ENCODE results near the gene MSRB2. TPM values are rescaled to one million over a fixed set of nuclear protein-coding genes. Genes with fewer than 3 reads are reported as not detected.
"Not testable (repeated sequence)": the region's sequence is repeated elsewhere in the genome, so short reads cannot be mapped to it uniquely, and the experiment has no call there.

Gene MSRB2
- total RNA-seq, 1 donor from 2014 or later, result 13.5 TPM

DNA sequence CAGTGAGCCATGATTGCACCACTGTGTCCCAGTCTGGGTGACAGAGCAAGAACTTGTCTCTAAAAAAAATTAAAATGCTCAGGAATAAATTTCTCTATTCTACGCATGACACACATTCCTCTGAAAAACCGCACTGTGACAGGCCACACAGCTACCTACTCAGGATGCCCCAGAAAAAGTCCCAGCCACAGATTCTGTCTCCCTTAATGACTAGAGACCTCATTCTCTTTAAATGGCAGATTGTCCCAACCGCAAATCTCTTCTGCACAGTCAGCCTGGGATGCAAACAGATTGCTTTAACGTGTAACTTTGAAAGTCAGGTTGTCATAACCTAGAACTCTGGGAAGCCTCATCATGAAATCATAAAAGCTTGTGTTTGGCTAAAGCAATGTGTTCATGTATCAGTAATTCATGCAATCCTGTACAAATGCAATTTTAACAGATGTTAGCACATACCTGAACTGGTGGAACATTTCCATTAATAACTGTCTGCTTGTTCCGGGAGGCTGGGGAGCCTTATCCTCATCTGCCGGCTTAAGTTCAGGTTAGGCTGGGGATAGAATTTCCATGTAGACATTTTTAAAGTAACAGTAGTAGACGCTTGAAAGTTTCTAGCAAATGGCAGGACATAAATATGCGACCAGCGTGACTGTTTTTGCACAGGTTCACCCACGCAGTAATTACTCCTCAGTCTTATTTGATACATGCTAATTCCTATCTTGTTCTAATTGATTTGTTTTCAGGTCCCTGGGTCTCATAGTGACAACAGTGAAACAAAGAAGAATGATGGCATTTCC is 26.2 kb upstream of the MSRB2 start:
- intact Hi-C loops (cut with micrococcal nuclease), result loop anchor here (2.0 to 5.0 kb wide), 3 partner anchors 80 to 1572 kb away; no protein-coding TSS in a partner anchor

DNA sequence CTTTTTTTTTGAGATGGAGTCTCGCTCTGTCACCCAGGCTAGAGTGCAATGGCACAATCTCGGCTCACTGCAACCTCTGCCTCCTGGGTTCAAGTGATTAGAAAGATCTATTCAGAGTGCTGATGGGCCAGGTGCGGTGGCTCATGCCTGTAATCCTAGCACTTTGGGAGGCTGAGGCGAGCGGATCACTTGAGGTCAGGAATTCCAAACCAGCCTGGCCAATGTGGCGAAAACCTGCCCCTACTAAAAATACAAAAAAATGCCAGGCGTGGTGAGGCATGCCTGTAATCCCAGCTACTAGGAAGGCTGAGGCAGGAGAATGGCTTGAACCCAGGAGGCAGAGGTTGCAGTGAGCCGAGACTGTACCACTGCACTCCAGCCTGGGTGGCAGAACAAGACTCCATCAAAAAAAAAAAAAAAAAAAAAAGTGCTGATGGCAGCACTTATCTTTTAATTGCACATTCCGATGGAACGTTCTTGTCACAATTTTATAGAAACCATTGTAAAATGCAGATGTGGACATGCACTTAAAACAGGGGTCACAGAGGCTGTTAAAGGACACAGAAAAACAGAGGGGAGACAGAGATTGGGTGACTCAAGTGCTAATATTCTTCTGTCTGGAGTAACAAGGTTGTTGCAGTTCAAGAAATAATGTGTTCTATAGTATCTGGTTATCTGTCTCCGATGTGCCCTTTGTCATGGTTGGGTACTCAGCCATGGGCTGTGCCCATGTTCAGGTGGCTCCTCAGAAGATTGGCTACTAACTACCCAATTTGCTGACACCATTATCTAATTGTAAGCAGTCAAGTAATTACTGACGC is 25.1 kb upstream of the MSRB2 start:
- intact Hi-C loops (cut with micrococcal nuclease), result not testable (repeated sequence)

DNA sequence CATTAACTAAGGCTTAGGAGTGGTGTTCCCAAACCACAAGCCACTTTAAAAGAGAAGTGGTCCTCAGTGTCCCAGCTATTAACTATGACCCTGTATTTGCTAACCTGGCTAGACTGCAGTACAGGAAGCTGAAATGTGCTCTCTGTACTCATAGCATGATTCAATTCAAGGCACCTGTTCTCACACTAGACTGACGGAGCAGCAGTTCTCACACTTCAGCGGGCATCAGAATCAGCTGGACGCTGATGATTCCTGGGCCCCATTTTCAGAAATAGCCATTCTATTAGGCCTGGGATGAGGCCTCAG is 24.5 kb upstream of the MSRB2 start:
- intact Hi-C loops (cut with micrococcal nuclease), result no loop called here

DNA sequence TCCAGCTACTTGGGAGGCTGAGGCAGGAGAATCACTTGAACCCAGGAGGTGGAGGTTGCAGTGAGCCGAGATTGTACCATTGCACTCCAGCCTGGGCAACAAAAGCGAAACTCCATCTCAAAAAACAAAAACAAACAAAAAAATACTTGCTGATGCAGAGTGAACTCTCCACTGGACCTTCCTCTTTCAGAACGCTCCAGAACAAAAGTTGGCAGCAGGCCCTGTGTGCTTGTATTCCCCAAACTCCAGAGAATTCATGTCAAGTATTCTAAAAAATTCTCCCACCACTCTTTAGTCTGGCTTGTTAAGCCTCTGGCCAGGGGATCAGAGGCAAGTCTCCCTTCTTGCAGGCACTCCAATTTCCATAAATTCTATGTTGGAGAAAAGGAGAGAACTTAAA is 22.8 kb upstream of the MSRB2 start:
- intact Hi-C loops (cut with micrococcal nuclease), result not testable (repeated sequence)

DNA sequence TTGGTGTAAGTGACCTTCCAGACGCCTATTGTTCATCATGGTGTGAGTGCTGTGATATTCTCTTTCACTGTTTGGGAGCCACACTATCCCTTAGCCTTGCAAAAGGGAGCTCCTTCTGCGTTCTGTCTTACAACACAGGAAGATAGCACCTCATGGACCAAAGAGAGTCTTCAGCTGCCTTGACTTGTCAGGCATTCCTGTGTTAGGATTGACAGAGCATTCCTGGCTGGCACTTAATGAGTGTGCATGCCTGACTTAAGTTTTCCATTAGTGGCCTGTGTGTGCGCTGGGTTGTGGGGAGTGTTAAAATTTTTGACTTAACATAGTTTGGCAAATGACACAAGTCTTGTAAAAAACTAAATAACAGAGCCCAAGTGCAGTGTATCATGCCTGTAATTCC is 21.9 kb upstream of the MSRB2 start:
- intact Hi-C loops (cut with micrococcal nuclease), result no loop called here

DNA sequence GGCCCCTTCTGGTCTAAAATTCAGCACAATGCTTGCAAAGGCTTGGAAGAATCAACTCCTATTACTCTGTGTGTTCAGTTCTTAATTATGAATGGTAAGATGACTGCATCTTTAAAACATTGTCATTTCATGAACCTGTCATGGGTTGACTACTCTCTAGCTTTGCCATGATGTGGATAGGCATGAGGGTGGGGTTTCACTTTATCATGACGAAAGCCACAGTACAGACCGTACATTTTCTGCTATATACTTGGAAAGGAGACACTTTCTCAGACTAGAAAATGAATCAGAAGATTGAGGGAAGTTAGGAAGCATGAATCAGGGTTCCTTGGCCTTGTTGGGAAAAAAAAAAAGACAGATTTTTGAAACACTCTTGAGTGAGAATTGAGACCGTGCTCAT is 19.7 kb upstream of the MSRB2 start:
- intact Hi-C loops (cut with micrococcal nuclease), result no loop called here

DNA sequence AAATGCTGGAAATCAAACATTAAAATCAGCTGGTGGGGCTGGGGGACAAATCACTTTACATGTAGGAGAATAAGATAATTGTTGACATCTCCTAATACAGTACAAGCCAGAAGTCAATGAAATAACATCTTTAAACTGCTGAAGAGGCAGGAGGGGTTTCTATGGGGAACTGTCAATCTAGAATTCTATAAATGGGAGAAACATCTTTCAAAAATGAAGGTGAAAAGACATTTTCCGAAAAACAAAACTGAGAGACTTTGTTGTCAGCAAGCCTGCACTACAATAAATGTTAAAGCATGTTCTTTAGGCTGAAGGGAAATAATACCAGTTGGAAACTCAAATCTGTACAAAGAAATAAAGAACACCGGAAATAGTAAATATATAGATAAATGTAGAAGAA is 17.3 kb upstream of the MSRB2 start:
- intact Hi-C loops (cut with micrococcal nuclease), result no loop called here

DNA sequence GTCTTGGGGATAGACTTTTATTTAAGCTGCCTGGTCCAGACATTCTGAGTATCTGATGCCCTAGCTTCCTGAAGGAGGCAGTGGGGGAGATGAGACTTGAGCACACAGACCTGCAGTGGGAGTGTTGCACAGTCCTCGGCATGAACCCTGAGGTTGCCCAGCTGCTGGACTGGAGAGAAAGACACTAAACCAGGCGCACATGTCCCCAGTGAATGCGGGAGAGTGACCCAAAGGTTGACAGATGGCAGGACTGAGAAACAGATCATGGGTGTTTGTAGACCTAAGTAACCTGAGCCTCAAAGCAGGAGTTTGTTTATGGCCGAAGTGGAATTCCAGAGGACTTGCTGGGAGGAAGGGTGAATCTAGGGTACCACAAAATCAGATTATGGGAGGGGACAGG is 15.7 kb upstream of the MSRB2 start:
- intact Hi-C loops (cut with micrococcal nuclease), result no loop called here

DNA sequence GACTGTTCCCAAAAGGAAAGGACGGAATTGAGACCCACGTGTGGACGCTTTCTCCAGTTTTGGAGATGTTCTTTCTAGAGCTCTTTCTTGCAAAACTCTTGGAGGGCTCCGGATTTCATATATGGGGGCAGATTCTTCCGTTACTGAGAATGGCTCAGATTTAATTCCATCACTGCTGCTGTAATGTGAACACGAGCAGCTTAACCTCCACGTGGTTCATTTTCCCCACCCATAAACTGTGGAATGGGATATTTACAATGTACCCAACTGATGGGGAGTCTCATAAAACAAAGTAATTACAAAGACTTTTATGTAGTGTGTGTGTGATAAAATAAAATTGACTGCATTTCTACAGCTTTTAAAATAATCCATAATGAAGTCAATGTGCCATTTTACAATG is 15.1 kb upstream of the MSRB2 start:
- intact Hi-C loops (cut with micrococcal nuclease), result no loop called here

DNA sequence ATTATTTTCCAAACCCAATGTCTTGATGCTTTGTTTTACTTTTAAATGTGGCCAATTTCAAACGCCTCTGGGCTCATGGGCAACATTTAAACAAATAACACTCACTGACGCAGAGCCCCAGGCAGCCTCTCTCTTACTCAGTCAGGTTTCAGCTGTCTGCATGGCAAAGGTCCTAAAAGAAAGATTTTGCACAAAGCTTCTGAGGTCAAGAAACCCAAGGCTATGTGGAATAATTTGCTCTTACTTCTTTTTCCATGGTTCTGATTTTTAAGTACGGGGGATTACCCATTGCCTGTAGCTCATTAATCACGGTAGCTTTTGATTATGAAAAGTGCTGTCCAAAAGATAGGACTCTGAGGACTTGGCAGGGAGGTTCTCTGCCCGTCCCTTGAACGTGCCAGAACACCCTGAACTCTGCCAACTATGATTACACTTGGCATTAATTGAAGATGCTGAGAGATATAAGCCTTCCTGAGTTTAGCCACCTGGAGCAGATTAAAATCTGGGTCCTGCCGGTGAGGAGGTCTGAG is 14.1 kb upstream of the MSRB2 start:
- intact Hi-C loops (cut with micrococcal nuclease), result no loop called here

DNA sequence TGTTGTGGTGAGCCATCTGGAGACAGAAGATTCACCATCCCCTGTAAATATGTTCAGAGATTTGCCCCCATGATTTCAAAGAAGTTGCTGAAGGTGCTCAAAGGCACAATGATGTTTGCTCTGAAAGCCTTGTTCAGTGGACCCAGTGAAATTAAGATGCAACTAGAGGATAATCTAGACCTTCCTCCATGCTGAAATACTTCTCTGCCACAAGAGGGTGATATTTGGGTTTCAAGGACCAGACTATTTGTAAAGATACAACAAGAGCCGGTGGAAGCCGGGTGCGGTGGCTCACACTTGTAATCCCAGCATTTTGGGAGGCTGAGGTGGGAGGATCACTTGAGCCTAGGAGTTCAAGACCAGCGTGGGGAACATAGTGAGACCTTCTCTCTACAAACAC is 13.5 kb upstream of the MSRB2 start:
- intact Hi-C loops (cut with micrococcal nuclease), result loop anchor here (1.0 to 2.0 kb wide), 2 partner anchors 77 to 211 kb away; no protein-coding TSS in a partner anchor

DNA sequence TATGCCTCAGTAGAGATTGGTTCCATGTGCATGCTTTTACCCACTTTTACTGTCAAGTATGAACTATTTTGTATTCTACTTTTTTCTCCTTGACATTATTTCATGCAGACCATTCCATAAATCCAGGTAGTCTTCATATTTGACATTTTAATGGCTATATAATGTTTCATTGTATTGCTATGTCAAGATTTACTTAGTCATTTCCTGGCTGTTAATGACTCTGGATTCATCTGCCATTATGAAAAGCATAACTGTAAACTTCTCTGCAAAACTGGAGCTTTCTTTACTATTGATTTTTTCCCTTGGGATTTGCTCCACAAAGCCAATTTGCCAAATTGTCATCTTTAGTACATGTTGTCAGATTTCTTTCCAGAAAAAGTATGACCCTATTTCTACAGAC is 6.8 kb upstream of the MSRB2 start:
- intact Hi-C loops (cut with micrococcal nuclease), result no loop called here

DNA sequence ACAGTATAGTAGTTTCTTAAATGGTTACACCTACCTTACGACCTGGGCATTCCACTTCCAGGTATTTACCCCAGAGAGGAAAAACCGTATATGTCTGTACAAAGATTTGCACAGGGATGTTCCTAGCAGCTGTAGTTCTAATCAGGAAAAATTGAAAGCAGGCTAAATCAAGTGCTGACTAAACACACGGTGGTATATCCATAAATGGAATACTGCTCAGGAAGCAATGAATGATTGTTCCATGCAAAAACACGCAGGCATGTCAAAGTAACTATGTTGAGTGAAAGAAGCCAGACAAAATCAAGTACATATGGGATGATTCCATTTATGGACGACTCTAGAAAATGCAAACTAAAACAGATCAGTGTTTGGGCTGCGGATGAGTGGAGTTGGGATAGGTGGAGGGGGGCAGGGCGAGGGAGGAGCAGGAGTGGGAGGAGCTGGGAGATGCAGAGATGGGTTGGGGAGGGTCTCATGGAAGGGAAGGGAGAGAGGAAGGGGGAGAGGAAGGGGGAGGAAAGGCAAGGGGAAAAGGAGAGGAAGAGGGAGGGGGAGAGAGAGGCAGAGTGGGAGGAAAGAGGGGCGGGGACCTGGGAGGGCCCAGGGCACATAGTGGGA is 484 bp upstream of the MSRB2 start:
- intact Hi-C loops (cut with micrococcal nuclease), result loop anchor here (1.0 to 10.0 kb wide), 13 partner anchors 64 to 1922 kb away; partner anchors contain the start of genes DNAJC1, ENKUR, MLLT10 and OTUD1

DNA sequence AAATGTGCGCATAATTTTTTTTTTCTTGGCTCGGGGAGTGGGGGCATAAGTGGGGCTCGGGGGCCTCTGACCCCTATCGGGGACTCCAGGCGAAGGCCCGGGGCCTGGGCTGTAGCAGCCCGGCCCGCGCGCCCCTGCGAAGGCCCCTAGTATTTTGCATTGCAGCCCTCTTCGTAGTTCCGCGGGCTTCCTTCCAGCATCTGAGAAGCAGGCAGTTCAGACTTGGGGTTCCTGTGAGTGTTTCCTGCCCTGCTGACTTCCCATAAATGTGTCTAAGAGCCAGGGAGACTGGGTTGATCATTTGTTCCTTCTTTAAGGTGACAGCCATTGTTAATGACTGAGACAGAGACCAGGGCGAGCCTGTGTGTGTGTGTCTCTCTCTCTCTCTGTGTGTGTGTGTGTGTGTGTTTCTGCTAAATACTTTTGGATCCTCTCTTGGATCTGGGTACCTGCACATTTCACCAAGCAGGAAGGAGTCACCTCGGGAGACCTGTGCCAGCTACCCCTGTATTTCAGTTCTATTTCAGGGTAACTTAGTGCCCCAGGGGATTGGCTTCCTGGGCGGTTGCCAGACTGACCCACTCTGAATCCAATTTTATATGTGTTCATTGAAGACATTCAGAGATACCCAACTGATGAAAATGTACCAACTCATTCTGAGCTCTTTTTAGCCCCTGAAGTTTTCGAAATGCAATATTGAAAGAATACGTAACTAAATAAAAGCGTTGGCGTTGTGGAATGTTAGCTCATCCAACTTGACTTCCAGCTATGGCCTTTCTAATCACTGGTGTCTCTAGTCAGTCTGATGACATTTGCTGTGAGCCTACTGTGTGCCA is 805 bp downstream of the MSRB2 start:
- intact Hi-C loops (cut with micrococcal nuclease), result loop anchor here (1.0 to 10.0 kb wide), 14 partner anchors 63 to 1921 kb away; partner anchors contain the start of genes DNAJC1, ENKUR, MLLT10 and OTUD1

DNA sequence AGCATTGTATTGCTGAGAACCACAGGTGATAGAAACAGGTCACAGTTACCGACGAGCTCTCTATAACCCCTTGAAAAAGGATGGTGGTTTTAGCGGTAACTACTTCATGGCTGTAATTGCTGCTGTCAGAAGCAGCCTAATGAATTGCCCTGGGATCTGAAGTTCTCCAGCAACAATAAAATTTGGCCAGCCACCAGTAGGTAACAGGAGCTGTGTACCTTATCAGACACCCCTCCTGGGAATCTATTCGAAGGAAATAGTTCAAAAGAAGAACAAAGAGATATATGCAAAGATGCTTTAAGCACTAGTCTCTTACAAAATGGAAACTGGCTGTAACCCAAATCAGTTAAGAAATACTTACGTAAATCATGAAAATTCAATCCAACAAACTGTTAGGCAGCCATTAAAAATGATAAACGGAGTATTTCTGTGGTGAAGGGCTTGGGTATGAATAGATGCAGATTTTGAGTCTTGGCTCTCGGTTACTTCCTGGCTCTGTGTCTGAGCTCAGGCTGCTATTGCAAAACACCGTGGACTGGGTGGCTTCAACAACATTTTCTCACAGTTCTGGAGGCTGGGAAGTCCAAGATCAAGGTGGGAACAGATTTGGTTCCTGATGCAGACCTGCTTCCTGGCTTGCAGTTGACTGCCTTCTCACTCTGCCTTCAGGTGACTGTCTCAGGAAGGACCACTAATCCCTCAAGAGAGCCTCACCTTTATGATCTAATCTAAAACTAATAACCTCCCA is 1.6 kb downstream of the MSRB2 start:
- intact Hi-C loops (cut with micrococcal nuclease), result loop anchor here (2.0 to 10.0 kb wide), 10 partner anchors 385 to 1920 kb away; partner anchors contain the start of genes ENKUR, MLLT10, PIP4K2A and THNSL1

DNA sequence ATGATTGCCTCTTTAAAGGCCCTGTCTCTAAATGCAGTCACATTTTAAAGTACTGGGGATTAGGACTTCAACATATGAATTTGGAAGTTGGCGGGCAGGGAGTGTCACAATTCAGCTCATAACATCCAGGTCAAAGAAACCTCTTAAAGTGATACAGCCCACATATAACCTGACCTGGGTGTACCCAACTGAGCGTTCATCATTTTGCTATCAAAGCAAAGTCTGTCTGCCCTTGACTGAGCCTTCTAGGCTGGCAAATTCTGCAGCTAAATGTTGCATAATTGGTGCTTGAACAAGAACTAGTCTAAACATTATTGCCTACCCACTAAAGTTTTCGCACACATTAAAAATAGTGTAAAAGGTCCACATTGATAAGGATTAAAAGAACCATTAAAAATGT is 3.7 kb downstream of the MSRB2 start:
- intact Hi-C loops (cut with micrococcal nuclease), result loop anchor here (5.0 to 10.0 kb wide), 9 partner anchors 387 to 1918 kb away; partner anchors contain the start of genes ENKUR, MLLT10, PIP4K2A and THNSL1

DNA sequence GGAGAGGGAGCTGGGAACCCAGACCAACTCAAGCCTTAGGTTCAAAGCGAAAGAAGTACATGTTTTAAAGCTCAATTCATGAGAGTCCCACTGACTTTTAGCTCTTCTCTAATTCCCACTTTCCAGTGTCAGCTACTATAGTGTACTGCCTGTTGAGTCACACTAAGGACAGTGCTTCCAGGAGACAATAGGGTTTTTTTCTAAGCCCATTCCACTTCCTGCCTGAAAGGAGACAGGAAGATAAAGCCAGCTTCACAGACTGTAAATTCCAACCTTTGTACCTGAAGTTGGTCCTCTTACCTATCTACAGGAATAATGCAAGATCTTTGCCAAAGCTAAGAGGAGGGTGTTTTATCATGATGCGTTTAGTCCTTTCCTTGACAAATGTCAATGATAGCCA is 4.4 kb downstream of the MSRB2 start:
- intact Hi-C loops (cut with micrococcal nuclease), result loop anchor here (5.0 to 10.0 kb wide), 9 partner anchors 388 to 1917 kb away; partner anchors contain the start of genes ENKUR, MLLT10, PIP4K2A and THNSL1

DNA sequence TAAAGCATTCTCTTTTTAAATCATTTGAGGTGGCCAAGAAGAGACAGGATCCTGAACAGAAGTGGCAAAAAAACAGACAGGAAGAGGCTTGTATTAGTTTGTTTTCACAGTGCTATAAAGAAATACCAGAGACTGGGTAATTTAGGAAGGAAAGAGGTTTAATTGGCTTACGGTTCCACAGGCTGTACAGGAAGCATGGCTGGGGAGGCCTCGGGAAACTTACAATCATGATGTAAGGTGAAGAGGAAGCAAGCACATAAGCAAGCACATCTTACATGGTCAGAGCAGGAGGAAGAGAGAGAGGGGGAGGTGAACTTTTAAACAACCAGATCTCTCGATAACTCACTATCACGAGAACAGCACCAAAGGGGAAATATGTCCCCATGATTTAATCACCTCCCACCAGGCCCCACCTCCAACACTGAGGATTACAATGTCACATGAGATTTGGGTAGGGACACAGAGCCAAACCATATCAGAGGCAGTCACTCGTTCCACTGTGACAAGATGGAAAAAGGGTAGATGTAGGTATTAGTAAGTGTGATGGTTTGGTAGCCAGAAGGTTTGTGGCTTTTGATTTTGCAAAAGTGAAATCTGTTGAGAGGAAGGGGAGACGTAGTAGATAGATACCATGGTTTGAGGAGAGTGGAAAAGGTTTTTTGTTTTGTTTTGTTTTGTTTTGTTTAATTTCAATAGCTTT is 5.1 kb downstream of the MSRB2 start:
- intact Hi-C loops (cut with micrococcal nuclease), result no loop called here

Data from T-helper 1 cell treated with Interleukin-12 subunit alpha and Interleukin-12 subunit beta and Interleukin-4 antibody, amounts not matched to agents 30 ng/mL and 1 ng/mL, for 36 hours (primary cell).